NCI-H460 (cell line): ENCODE data around the gene RIMS3. TPM values are rescaled to one million over a fixed set of nuclear protein-coding genes. Genes with fewer than 3 reads are reported as not detected.
"Not testable (repeated sequence)": the region's sequence is repeated elsewhere in the genome, so short reads cannot be mapped to it uniquely, and the experiment has no call there.

Experiments used
- DNase-seq: peaks from one replicate; pipeline ENCODE4 v3.0.0-alpha.2; 2016; ENCODE audit warnings: low read depth; ENCODE audit errors: extremely low read depth
- total RNA-seq: library from RNA; depleted of rRNA; stranded (reverse); fragments of >200 nt; shearing (Covaris generic); gene quantifications from 2 replicates; pipeline ENCODE4 v1.2.3, GENCODE V29; 2014

Gene RIMS3
- total RNA-seq, 1 experiment from 2014 or later = 0.50 TPM

DNA sequence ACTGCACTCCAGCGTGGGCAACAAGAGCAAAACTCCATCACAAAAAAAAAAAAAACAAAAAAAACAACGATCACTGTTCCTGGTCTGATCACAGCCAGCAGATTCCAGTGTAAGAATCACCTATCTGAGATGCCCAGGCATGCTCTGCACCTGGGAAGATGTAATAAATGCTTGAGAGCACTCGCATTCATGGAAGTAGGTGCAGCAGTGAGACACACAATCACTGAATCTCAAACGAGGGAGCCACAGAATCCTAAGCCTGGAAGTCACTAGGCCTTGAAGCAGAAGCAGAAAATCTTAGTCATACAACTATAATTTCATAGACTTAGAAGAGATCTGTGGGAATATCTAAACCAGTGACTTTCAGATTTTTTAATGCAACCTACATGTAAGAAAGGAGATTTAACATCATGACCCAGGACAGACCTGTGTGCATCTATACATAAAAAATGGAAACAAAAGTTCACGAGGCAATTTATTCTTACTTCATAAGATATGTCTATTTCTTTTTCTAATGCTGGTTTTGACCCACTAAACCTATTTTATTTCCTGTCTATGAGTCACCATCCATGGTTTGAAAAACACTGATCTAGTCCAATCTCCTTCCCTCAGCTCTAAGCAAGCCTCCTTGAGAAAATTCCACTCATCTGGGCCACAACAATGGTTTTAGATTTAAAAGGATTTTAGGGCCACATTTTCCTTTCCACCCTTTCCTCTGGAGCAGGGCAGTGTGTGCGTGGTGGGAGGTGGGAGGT lies 30.4 kb downstream of the RIMS3 start:
- DNase-seq = no peak

DNA sequence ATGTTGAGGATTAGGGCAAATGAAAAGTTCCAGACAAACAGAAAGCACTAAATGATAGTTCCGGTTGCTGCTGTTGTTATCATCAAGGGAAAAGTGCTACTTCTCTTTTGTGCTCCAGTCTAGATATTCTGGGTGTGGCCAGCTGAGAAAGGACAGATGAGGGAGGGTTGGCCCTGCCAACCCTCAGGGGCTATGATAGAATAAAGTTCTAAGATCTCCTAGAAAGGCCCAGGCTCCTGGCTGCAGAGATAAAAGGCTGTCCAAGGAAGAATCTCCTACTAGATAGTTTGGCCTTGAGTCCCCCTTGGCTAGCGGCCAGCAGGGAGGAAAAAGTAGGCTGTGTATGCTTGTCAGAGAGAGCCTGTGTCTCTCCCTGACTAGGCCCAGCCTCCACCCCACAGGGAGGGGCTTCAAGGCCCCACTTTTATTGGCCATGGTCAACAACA lies 31.5 kb downstream of the RIMS3 start:
- DNase-seq = no peak

DNA sequence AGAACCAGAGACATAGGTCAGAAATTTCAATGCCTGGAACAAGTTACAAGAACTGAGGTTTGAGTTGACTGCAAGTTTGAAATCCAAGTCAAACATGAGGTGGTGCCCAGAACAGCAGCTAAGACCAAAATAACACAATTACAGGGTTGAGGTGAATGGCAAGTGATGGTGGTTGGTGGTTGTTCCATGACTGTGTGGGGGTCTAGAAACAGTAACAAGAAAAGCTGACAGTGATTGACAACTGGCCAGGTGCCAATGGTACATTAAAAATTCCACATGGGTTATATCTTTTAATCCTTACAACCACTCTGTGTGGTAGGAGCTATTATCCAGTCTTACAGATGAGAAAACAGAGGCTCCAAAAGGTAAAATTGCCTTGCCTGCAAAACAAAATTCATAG lies 32.0 kb downstream of the RIMS3 start:
- no peak for DNase-seq

DNA sequence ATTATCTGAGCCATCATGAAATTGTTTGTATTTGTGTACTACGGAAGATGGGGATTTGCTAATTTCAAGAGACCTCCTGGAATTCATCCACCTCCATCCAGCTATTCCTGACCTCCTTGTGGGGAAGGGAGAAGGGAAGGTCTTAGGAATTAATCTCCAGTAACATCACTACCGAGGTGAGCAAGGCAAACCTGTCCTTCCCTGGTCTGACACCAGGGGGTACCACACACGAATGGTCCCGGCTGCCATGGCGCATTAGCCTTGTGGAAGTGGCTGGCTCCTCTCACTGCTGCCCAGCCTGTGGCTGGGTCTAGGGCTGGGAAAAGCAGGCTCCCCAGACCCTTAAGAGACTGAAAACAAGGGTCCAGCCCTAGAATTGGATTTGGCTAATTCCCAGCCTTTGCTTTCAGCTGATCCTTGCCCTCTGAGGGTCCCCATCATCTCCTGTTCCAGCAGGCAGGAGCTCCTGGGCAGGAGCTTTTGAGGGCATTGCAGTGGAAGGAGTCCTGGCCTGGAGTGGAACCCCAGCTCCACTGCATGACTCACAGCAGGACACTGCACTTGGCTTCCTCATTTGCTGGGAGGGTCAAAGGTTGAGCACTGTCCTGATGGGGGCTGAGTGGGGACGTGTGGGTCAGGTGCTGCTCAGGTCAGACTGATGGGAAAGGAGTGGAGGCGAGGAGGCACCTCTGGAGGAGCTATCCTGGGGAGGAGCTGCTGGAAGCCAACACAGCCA lies 34.8 kb downstream of the RIMS3 start:
- peak; percentile 11 for DNase-seq

DNA sequence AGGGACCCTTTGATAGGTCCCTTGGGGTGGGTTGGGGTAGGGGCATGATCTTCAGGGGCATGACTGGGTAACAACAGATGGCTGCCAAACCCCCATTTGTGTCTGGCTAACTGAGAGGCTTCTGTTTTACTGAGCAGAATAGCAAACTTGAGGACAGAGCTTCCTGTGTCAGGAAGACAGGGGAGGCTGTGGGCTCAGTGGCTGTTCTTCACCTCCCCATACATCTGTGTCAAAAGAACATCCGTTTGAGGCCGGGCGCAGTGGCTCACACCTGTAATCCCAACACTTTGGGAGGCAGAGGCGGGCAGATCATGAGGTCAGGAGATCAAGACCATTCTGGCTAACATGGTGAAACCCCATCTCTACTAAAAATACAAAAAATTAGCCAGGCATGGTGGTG lies 35.9 kb downstream of the RIMS3 start:
- not testable (repeated sequence) for DNase-seq

DNA sequence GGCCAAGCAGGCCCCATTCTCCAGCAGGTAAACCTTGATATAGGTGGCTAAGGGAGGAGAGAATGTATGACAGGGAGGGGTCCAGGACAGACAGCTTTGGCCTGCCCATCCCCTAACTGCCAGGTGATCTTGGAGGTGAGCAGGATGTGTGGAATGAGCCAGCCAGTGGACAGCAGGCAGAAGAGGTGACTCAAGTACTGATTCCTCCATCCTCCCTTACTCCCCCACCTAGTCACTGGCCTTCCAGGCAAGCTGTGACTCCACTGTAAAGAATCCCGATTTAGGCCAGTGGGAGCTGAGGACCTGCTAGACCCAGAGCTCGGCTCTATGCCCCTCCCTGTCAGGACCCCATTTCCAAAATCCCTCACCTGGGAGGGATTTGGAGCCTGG lies 36.6 kb downstream of the RIMS3 start:
- DNase-seq = no peak

DNA sequence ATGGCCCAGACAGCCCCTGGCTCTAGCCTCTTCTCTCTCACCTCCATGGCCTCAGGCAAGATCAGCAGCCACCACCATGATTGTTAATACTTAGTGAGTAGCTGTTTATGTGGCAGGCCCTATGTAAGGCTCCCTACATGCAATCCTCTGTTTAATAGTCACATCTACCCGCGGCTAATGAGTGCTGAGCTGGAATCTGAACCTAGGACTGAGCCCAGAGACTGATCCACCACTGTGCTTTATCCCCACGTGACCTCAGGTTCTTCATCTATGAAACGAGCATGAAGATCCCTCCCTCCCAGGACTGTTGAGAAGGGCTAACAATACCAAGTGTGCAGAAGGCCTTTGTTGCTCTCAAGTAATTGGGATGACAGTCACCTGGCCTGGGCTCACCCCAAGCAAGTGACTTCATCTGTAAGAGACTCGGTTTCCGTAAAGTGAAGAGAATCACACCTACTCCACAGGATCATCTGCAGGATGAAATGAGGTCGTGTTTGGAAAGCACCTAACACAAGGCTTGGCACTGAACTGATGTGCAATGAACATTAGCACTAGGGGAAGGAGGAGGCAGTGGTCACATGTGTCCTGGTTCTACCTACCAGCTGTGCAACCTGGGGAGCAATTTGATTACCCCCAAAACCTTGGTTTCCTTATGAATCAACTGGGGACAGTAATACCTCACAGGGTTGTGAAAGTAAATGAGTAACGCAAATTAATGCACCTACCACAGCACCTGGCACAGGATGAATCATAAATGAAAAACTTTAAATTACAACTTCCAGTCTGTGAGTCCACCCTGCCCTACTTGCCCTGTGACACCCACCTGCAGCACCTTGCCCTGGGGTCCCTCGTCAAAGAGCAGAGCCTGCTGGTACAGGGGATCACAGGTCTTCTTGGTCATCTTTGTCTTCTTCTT lies 37.2 kb downstream of the RIMS3 start:
- no peak for DNase-seq

DNA sequence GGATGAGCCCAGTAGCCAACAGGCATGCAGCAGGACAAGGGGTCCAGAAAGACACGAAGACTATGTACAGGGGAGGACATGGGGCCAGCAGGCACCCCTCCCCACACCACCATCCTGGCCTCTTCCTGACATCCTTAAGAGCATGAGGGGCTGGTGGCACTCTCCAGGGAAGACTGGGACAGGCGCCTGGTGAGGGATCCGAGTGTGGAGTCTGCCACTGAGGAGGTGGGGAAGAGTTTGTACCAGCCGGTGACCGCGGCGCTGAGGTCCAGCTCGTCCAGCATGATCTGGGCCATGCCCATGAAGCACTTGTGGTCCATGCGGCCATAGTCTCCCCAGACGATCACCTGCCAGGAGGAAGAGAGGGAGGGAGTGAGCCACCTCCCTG lies 39.1 kb downstream of the RIMS3 start:
- no peak for DNase-seq

DNA sequence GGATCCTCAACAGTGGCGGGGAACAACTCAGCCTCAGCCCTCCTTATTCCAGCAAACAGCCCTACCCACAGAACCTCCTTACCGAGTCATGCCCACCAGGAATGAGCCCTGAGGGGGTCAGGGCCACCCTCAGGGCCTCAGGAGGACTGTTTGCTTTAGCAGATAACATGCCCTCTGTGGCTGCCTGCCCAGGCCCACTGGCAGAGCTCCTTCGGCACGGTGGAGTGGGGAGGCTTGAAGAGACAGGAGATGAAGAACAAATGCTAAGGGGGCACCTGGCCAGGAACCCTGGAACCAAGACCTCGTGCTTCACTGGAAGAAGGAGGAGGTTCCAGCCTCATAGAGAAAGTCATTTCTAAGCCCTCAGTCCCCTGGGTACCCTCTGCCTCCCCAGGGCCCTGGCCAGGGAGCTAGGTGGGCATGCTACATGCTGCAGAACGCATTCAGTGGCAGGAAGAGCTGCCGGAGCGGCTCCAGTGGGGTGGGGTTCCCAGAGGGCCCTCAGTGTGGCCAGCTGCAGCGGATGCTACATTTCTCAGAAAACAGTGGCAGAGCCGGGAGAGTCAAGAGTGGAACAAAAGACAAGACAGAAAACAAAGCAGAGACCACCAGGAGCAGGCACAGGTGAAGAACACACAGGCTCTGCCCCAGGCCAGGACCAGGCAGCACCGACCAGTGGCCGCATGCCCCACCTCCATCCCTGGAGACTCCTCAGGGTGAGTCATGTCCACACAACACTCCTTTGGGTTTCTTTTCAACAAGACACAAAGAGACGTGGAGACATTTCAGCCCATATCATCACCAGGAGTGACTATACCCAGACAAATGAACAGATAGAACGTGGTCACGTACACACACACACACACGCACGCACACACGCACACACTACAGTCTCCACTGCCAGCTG lies 39.8 kb downstream of the RIMS3 start:
- DNase-seq = no peak

DNA sequence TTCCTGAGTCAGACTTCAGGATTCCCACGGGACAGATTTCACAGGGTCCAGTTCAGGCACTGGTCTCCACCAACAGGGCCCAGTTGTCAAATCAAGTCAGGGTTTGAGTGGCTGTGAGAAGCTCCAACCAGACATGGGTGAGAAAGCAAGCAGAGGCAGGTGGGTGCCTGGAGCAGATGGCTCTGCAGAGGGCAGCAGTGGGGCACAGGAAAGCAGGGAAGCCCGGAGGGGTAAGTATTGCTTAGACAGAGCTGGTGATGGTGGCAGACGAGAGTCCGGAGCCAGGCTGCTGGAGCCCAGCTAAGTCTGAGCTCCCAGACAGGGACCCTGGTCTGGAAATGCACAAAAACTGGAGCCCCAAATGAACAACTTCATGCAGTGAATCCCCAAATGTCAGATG lies 40.4 kb downstream of the RIMS3 start:
- no peak for DNase-seq

DNA sequence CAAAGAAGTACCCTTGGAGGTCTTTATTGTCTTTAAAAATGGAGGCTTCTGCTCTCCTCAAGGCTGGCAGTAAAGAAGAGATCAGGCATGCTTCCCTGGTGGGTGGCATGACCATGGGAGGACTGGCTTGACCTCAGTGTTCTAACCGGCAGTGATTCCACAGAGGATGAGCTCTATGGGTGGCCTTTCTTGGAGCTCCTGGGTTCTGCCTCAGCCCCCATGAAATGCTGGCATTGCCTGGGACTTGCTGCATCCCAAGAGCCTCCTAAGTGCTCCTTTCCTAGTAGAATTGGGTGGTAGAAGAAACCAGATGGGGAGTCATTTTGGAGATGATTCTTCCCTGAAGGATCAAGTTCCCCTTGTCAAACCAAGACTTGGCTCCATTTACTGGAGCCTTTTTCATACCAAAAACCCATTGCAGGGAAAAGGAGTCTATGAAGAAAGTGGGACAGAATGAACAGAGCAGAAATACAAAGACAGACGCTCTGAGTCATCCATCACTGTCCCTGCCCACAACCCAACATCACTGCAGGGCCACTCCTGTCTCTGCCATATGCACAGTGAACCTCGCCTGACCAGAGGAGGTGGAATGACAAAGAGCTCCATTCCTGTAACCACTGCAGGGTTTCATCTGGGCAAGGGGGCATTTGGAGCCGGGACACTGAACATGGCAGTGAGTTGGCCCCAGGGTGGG lies 42.4 kb downstream of the RIMS3 start:
- DNase-seq = no peak

DNA sequence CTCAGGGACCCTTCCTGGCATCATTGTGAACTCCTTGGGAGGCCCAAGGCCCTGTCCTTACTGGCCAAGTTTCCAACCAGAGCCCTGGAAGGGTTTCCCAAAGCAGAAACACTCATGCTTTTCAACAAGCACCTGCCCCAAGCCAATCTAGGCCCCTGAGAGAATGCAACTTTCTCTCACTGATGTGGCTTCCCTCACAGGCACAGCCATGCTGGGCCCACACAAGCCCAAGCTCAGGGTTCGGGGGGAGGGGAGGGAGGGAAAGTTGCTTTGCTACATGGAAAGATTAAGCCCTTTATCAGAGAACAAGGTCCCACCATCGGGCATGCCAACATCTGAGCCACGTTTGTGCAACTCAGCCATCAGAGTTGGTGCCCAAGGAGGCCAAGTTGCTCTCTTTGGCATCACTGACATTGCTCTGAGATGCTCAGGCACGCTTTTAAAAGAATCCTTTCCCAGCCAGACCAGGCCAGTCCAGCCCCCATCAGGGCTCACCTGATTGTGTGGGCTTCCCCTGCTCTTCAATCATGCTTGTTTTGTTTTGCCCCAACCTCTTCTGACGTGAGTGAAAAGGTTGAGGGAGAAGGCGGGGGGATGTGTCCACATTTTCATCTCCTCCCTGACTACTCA lies 43.5 kb downstream of the RIMS3 start:
- no peak for DNase-seq

DNA sequence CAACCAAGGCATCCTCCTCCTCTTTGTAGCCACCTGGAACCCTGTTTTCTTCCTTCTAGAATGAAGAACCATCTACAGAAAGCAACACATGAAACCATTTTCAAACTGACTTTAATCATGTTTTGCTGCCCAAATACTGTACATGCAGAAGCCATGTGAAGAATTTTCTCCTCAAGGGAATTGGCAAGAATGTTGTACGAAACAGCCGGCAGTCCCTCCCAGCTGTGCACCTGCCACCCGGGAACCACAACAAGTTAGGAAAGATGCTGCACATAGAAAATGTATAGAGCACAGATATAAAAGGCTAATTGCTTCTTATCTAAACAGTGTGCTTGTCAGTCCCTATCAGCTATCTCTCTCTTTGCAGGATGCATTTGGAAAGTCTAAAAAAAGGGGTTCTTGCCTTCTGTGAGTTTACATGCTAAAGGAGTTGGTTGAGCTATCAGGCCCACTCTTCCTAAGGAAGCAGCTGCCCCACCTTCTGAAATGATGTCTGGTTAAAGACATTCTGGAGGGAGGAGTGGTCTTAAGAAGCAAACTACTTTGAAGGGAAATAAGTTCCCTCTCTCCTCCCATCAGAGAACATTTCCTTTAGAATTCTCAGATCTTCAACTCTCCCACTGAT lies 44.8 kb downstream of the RIMS3 start:
- DNase-seq = no peak

DNA sequence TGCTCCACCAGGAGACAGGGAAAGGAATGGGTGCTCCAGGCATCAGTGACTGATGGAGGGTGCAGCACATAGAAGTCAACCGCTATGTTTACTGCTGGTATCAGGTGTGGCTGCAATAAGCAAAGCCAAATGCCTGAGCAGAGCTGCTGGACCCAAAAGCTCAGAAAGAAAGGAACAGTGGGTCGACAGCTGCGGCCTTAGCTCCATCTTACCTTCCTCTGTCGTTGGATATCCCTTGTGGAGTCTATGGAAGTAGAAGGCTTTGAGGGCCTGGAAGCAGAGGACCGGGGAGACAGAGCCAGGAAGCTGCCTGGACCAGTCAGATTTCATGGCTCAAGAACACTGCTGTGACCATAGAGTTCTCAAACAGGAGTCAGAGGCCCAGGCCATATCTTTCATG lies 45.3 kb downstream of the RIMS3 start:
- no peak for DNase-seq

DNA sequence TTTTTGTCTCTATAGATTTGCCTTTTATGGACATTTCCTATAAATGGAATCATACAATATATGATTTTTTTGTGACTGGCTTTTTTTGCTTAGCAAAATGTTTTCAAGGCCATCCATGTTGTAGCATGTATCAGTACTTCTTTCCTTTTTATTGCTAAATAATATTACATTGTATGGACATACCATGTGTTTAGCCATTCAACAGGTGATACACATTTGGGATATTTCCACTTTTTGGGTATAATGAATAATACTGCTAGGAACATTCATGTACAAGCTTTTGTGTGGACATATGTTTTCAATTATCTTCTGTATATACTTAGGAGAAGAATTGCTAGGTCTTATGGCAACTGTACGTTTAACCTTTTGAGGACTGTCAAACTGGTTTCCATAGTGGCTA lies 47.4 kb downstream of the RIMS3 start:
- no peak for DNase-seq

DNA sequence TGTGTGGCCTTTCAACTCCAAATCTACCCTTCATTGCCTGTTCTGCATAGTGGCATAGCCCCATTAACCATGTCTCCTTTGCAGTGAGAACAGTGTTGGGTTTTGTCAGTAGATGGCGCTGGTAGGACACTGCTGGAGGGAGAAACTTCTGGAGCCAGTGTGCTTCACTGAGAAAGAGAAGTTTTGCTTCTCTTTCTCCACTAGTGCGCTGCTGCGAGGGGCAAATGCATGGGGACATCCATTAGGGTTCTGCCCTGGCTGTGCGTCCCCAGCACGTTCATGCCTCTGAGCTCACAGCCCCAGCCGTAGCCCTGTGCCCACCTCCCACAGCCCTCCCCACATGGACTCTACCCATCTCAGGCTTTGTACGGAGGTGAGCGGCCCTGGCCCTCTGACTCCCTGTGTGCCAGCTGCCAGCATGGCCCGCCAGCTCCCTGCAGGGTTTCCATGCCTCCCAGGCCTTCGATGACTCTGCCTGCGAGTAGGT lies 53.1 kb downstream of the RIMS3 start:
- DNase-seq = peak; percentile 54

DNA sequence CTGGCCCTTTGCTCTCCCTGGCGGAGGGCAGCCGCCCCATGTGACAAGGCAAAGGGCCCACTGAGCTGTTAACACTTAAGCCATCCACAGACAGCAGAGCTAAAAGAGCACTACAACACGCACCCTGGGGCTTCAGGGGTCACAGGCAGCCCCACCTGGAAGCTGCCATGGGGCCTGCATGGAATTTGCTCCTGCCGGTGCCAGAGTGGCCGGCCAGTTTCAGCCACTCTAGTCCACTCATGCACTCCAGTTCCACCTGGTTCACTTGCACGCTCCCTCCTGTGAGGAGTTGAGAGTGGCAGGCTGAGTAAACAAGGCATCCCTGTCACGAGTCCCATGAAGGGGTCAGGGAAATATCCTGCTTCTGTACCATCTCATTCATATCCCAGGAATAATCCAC lies 55.3 kb downstream of the RIMS3 start:
- no peak for DNase-seq

DNA sequence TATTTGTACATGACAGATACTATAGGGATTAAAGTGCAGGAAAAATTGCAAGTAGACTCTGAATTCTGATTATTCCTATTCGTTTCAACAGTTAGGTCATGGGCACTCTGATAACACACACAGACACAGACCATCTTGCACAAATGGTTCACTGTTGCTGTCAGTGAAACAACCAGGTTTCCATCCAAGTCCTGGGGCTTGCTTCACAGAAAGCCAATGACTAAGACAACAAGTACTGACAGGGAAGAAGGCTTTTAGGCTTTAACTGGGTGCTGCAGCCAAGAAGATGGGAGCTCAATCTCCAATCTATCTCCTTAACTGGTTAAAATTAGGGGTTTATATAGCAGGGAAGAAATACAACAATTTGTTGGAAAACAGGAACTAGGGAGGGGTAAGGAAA lies 57.6 kb downstream of the RIMS3 start:
- DNase-seq = no peak

DNA sequence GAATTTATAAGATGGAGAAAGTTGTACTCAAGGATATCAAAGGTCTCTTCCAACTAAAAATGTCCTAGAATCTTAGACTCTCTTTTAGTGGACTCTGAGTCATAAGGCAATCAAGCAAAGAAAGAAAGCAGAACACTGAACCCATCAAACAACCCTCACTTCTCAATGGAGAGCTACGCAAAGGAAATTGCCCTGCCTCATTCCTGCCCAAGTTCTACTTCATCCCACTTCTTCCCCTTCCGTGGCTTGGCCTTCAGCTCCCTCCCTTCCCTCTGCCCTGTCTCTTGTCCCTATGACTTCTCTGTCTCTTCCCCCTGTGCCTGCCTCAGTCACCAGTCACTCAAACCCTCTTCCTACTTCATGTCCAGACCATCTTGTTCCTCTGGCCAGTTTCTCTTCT lies 58.5 kb downstream of the RIMS3 start:
- DNase-seq = no peak
